GM12878 (cell line): ENCODE results near the gene PHF1. TPM values are rescaled to one million over a fixed set of nuclear protein-coding genes. Genes with fewer than 3 reads are reported as not detected.

Experiments
- CHD4 ChIP-seq: fragments of 200-600 bp; sonication (generic); IDR thresholded peaks from 2 replicates; pipeline ENCODE4 v1.6.1; 2016; ENCODE audit warnings: mild to moderate bottlenecking
- E2F8 ChIP-seq: fragments of 450-650 bp; IDR thresholded peaks from 2 replicates; pipeline ENCODE4 v1.6.1; 2018; ENCODE audit warnings: mild to moderate bottlenecking, low read depth, moderate library complexity; ENCODE audit not compliant: partially characterized antibody
- EGR1 ChIP-seq, 2 experiments: IDR thresholded peaks; 1 replicate in 1 of 2; 2 replicates in 1 of 2; pipeline ENCODE4 v1.6.1; 2011 to 2012; ENCODE audit warnings: low read depth in 2 of 2, low read length in 2 of 2, borderline replicate concordance in 1 of 2, mild to moderate bottlenecking in 1 of 2, moderate library complexity in 1 of 2
- KAT2A ChIP-seq: conservative IDR thresholded peaks from 2 replicates; pipeline ENCODE4 v1.6.1; 2011; ENCODE audit warnings: low read depth, low read length; ENCODE audit not compliant: control insufficient read depth
- NBN ChIP-seq: fragments of 450-650 bp; IDR thresholded peaks from 2 replicates; pipeline ENCODE4 v1.6.1; 2016
- USF2 ChIP-seq: IDR thresholded peaks from 2 replicates; pipeline ENCODE4 v1.6.1; 2011; ENCODE audit warnings: low read depth, low read length, improper control_type of control experiment, borderline replicate concordance
- ZBTB33 ChIP-seq: fragments of 450-650 bp; IDR thresholded peaks from 2 replicates; pipeline ENCODE4 v1.6.1; 2017; ENCODE audit warnings: mild to moderate bottlenecking
- ZNF207 ChIP-seq: fragments of 450-650 bp; IDR thresholded peaks from 2 replicates; pipeline ENCODE4 v1.6.1; 2014; ENCODE audit warnings: antibody characterized with exemption, mild to moderate bottlenecking, borderline replicate concordance
- polyA plus RNA-seq, 11 experiments: library from polyadenylated mRNA; depleted of rRNA in 4 of 11; unstranded in 6 of 11; stranded (reverse) in 5 of 11; fragments of >200 nt; fragmentation: Nextera tagmentation in 4 of 11; fragmentation: Illumina TruSeq in 1 of 11; extraction: Ambion mirVana in 4 of 11; extraction: Trizol in 1 of 11; gene quantifications; 1 replicate in 1 of 11; 2 replicates in 10 of 11; pipeline versions ENCODE4 v1.2.1 to v1.2.3, GENCODE V29; 2011 to 2016; ENCODE audit warnings: inconsistent platforms in 2 of 11, missing spikeins in 2 of 11, low read depth in 1 of 11
- total RNA-seq, 4 experiments: library from RNA; depleted of rRNA in 3 of 4; stranded (reverse); fragments of >200 nt in 3 of 4; fragmentation: Illumina TruSeq in 1 of 4; extraction: Trizol in 1 of 4; gene quantifications; 2 replicates each; pipeline versions ENCODE4 v1.2.1 to v1.2.3, GENCODE V29; 2013 to 2021

Gene PHF1
- total and polyA plus RNA-seq, 10 of the 15 experiments (the other 5 are each of a cell fraction or from before 2014, with no cell fraction given) = 1.3 to 17.8 (median 6.2) TPM

GRCh38 chr6:33390173-33390572 is 20.6 kb upstream of the PHF1 start (continued):
- no peak for TF ChIP-seq EGR1 (IDR thresholded peaks at IDR 0.05; ENCODE audit: borderline replicate concordance in 1 of 2, low read depth in 2 of 2, low read length in 2 of 2)
- no peak for TF ChIP-seq ZBTB33
- TF ChIP-seq KAT2A = no peak
- no peak for TF ChIP-seq USF2
- no peak for TF ChIP-seq E2F8
- no peak for TF ChIP-seq NBN
- TF ChIP-seq CHD4 = no peak
- TF ChIP-seq ZNF207 = no peak
